Cardiac fibroblast (primary cell): ENCODE results near the gene WDR90.
A peak's percentile ranks its signal among the peaks of the same experiment; 100 is the strongest.

Experiments
- DNase-seq, 2 donors: peaks; one replicate each; pipeline versions ENCODE4 v3.0.0 to v3.0.0-alpha.2; 2010; ENCODE audit warnings: low read depth in 2 of 2
- H3K4me3 ChIP-seq, 2 donors: replicated peaks in 1 of 2; 1 replicate in 1 of 2; 2 replicates in 1 of 2; pipeline ENCODE4 v1.5.1; 2011; ENCODE audit warnings: low read depth in 2 of 2, low read length in 2 of 2, mild to moderate bottlenecking in 2 of 2, moderate library complexity in 1 of 2
- CTCF ChIP-seq: IDR thresholded peaks from one replicate; pipeline ENCODE4 v1.5.1; 2011; ENCODE audit warnings: low read depth, mild to moderate bottlenecking, low read length, inconsistent platforms

WDR90 gene

GRCh38 chr16:708019-708418 lies 58.9 kb downstream of the WDR90 start:
- no peak overlapping the region for H3K4me3 ChIP-seq
- DNase-seq, result no peak
- TF ChIP-seq CTCF, result no peak

- H3K4me3 ChIP-seq, result no peak overlapping the region
- TF ChIP-seq CTCF, result no peak
- no peak for DNase-seq
Observed at GRCh38 chr16:708959-709358, 59.8 kb downstream of the WDR90 start.

DNA sequence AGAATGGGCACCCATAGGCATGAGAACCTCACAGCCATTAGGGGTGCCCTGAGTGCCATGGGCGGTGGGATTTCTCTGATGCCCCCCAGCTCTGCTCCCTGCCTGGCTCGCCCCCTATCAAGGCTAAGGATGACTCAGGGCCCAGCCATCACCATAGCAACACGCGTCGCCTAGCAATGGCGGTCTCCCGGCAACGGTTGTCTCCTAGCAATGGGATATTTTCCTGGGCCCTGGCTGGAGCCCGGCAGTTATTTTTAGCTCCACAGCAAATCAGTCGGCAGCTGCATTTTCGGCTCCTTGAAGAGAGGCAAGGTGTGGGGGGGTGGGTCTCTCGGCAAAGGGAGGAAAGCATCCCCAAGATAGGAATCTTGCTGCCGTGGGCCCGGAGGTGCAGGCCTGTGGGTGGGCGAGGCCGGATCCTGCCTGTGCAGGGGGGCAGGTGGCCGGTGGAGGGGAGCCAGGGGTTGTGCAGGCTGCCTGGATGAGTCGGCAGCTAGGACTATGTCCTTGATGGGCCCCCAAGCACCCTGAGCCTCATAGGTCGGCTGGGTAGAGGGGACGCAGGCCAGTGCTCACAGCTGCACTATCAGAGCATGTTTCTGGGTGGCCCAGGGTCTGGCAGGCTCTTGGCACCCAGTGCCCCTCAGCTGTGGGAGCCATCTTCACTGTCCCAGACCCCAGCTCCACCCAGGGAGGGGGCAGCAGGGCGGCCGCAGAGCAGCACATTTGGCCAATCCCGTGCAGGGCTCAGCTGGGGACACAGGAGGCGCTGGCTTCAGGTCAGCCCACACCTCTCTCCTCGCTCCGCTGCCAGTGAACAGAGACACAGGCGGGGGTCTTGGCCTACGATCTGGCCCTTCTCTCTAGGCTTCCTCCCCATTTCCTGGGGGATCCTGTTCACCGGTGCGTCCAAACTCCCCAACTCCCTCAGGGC lies 60.7 kb downstream of the WDR90 start:
- H3K4me3 ChIP-seq, result no peak overlapping the region
- TF ChIP-seq CTCF, result no peak
- DNase-seq, result peak; percentile 86 to 92

DNA sequence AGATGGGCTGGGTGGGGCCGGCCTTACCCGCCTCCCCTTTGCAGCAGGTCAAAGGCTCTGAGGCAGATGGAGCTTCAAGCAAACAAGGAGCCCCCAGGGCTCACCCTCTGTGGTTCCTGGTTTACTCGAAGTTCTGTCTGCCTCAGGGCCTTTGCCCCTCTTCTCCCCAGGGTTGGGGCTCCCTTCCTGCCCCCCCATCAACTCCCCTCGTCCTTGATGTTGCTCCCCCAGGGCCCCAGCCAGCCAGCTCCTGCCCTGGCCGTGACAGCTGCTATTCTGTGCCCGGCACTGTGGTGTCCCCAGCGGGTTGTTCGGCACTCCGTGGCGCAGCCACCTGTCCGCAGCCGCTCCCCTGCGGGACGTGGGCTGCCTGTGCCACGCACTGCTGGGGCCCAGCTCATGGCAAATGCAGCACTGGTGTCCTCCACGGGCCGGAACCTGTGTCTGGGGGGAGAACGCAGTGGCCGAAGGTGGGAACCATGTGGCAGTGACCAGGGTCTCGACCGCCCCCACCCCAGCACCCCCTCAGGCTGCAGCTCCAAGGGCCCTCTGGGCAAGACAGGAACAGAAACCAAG lies 61.4 kb downstream of the WDR90 start:
- no peak overlapping the region for H3K4me3 ChIP-seq
- no peak for TF ChIP-seq CTCF

DNA sequence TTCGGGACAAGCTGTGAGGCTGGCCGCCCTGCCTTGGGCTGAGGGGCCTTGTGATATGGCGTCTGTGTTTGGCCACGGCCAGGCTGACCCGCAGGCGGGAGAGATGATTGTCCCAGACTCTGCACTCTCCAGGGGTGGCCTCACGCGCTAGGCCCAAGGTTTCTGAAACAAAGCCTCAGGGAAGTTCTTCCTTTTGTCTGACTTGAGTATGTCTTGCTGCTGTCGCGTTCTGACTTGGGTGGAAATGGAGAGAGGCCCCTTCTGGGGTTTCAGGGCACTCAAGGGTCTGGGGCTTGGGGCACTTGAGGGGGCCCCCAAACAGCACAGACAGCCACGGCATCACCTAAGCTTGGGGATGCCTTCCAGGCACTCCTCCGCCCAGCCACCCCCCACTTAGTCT lies 61.9 kb downstream of the WDR90 start:
- DNase-seq, result no peak
- no peak for TF ChIP-seq CTCF
- H3K4me3 ChIP-seq, result no peak overlapping the region

More for the DNA sequence above, 61.4 kb downstream of the WDR90 start:
- no peak for DNase-seq

DNA sequence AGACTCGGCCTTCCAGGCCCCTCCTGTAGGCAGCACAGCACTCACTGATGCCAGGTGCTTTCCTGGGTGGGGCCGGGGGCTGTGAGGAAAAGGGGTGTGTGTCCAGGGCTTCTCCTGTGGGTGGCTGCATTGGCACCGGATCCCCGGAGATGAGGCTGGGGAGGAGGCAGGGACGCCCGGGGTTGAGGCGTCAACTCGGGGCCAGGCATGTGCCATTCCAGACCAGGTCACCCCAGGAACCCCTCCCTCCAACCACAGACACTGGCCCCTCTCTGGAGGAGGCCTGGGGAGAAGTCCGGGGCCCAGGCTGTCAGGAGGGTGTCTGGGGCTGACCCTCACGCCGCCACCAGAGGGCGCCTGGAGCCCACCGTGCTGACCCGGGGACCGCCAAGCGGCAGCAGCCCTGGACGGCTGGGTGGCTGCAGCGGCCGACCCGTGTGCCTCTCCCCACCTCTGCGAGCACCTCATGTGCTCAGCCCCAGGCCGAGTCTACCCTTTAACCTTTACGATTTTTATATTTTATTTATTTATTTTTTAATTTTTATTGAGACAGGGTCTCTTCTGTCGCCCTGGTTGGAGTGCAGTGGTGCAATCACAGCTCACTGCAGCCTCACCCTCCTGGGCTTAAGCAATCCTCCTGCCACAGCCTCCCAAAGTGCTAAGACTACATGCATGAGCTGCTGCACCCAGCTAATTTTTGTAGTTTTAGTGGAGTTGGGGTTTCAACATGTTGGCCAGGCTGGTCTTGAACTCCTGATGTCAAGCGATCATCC lies 62.6 kb downstream of the WDR90 start:
- peak; percentile 70 to 74 for DNase-seq
- peak; percentile 80 for TF ChIP-seq CTCF
- no peak overlapping the region for H3K4me3 ChIP-seq
